Measurements from ENCODE around the gene CMPK1.

CMPK1 gene

DNA sequence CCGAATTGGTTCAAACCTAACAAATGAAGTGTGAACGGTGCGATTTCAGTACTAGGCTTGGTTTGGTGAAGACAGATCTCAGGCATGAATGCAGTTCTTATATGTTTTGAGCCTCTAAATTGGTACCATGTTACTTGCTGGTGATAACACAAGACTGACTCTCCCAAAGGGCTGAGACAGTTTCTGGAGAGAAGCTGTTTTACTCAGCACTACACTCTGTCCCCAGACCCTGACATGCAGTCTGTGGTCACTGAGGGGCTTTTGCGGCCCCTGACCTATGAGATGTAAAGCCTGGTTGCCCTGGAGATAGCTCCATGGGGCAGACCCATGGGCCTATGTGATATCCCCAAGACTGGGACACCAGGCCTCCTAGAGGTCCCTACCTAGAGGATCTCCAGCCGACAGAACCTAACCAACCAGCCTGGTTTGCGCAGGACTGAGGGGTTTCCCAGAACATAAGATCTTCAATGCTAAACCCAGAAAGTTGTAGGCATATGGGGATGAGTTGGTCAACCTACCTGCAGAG, 63.1 kb downstream of the CMPK1 start:
- FAIRE-seq (no peak), DNase-seq (ENCODE audit: insufficient read length, low spot score) (no peak)
- TF ChIP-seq, protein P1, sequence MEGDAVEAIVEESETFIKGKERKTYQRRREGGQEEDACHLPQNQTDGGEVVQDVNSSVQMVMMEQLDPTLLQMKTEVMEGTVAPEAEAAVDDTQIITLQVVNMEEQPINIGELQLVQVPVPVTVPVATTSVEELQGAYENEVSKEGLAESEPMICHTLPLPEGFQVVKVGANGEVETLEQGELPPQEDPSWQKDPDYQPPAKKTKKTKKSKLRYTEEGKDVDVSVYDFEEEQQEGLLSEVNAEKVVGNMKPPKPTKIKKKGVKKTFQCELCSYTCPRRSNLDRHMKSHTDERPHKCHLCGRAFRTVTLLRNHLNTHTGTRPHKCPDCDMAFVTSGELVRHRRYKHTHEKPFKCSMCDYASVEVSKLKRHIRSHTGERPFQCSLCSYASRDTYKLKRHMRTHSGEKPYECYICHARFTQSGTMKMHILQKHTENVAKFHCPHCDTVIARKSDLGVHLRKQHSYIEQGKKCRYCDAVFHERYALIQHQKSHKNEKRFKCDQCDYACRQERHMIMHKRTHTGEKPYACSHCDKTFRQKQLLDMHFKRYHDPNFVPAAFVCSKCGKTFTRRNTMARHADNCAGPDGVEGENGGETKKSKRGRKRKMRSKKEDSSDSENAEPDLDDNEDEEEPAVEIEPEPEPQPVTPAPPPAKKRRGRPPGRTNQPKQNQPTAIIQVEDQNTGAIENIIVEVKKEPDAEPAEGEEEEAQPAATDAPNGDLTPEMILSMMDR (IDR thresholded peaks at IDR 0.05; ENCODE audit: insufficient read depth, missing control alignments) = no peak

DNA sequence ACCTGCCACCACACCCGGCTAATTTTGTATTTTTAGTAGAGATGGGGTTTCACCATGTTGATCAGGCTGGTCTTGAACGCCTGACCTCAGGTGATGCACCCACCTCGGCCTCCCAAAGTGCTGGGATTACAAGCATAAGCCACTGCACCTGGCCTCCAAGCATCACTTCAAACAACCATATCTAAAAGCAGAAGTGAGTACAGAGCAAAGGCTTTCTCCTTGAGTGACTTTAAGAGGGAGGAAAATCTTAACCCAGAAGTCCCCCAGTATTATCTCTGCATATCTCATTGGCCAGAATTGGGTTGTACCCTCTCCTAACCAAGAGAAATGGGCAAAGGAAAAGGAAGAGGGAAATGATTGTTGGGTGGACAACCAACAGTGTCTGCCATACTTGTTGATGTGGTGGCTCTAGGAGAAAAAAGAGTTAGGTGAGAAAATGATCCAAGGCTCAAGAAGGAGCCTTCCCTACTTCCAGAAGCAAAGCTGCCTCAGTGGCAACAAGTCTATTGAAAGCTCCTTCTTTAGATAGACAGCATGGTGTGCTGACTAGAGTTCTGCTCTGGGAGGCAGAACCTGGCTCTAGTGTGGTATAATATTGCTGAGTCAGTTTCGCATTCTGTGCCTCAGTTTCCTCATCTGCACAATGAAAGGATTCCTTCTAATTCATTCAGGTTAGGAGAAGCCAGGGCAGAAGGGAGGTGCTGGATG, 65.7 kb downstream of the CMPK1 start:
- DNase-seq (ENCODE audit: insufficient read length, low spot score) = no peak
- TF ChIP-seq, protein P1 (IDR thresholded peaks at IDR 0.05; ENCODE audit: insufficient read depth, missing control alignments) = no peak
- no peak for FAIRE-seq

DNA sequence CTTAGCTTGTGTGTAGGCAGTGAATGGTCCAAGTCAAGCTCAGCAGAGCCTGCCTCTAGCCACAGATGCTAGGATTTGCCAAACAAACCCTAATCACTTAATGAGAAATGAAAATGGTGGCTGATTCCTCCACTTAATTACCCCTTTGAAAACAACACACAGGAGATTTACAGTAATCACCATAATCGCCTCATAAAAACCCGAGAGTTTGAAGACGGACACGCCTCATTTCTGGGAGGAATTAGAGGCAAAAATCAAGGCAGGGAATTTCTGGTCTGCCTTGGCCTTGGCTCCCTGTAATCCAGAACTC, 66.2 kb downstream of the CMPK1 start:
- TF ChIP-seq, protein P1 (IDR thresholded peaks at IDR 0.05; ENCODE audit: insufficient read depth, missing control alignments) = no peak
- DNase-seq (ENCODE audit: insufficient read length, low spot score) (peak; percentile 60), FAIRE-seq (peak; percentile 87)

DNA sequence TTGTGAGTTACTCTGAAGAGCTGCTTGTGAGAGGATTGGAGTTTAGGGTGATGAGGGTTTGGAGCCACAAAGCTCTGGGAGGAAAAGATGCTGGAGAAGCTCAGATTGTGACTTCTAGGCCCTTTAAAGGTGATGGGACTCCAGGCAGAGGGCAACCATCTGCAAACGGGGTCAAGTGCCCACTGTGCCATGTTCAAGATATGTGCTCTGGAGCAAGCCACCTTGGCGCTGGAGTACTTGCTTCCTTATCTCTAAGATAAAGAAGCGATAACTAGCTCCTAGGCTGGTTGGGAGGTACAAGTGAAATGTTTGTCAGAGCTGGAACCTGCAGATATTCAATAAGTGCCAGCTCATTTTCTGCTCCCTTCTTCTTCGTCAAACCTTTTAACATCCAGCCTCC, 68.2 kb downstream of the CMPK1 start:
- TF ChIP-seq, protein P1 (IDR thresholded peaks at IDR 0.05; ENCODE audit: insufficient read depth, missing control alignments) = no peak
- no peak for FAIRE-seq

DNA sequence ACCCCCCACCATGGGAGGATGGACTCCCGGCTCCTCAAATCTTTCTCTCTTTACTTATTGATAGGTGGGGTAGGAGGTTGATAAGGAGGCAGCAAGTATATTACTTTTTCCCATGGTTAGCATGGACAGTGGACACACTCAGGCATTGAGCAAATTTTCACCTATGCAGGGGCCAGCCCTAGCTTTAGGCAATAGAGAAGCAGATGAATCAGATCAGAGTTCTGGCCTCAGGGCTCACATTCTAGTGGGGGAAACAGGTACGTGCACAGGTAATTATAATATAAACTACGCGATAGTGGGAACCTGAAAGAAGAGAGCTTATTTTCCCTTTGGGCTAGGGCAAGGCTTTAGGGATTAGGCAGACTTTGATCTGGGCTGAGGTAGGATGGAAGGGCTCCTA, 69.0 kb downstream of the CMPK1 start:
- FAIRE-seq = no peak
- TF ChIP-seq, protein P1 (IDR thresholded peaks at IDR 0.05; ENCODE audit: insufficient read depth, missing control alignments) = no peak

More for the DNA sequence above, 68.2 kb downstream of the CMPK1 start:
- no peak for DNase-seq (ENCODE audit: insufficient read length, low spot score)

DNA sequence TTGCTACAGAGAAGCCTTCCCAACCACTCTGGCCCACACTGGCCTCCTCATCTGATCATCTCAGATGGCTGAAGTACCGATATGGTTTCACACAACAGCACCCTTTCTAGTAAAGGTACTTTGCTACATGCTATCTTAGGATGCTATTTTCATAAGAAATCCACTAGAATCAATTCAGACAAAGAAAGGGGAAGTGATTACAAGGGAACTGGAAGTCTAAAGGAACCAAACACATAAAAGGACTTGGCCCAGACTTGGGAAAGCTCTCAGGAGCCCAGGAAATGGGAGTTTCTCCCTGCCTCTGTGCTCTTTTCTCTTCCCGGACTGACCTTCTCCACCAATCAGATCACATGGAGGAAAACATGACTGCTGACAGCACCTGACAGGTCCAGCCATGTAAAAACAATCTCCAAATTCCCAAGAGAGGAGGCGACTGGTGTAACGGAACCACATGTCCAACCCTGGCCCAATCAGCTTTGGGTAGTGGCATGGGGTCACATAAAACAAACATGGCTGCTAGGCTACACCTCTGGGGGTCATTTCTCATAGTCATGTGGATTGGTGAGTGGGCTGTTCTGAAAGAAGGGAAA, 69.8 kb downstream of the CMPK1 start:
- TF ChIP-seq, protein P1 (IDR thresholded peaks at IDR 0.05; ENCODE audit: insufficient read depth, missing control alignments) = no peak
- FAIRE-seq = no peak
- no peak for DNase-seq (ENCODE audit: insufficient read length, low spot score)

More for the DNA sequence above, 69.0 kb downstream of the CMPK1 start:
- no peak for DNase-seq (ENCODE audit: insufficient read length, low spot score)

DNA sequence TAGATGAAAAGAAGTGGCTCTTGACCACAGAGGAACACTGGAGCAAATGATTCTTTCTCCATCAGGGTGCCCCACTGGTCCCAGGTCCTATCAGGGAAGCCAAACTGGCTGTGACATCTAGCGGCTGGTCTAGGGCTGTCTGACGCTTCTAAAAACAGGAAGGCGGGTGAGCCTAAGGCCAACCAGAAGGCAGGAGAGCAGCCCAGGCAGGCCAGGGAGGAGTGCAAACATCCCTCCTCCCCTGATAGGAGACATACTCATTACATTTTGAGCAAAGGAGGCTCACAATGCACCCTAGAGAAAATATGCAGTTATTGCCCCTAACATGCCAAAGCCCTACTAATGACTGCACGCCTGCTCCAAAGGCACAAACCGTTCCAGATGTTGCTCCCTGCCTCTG, 72.1 kb downstream of the CMPK1 start:
- TF ChIP-seq, protein P1 (IDR thresholded peaks at IDR 0.05; ENCODE audit: insufficient read depth, missing control alignments) = no peak
- no peak for DNase-seq (ENCODE audit: insufficient read length, low spot score)
- no peak for FAIRE-seq

Data from D721Med (cell line).